Endothelial cell of umbilical vein (primary cell): ENCODE results near the gene CORO2B. TPM values are rescaled to one million over a fixed set of nuclear protein-coding genes. Genes with fewer than 3 reads are reported as not detected.

ENCODE experiments used
- BruUV-seq: library from RNA; stranded (reverse); fragments of 400-500 nt; replicated peaks from 2 replicates; lab custom pipeline; 2021; lab: Mats Ljungman, UMichigan
- CTCF ChIA-PET: fragments of 300-600, 350-600 bp; sonication (Branson Sonifier 250); formaldehyde crosslinking; loops from one replicate; lab custom pipeline; 2021; ENCODE audit warnings: antibody characterized with exemption, inconsistent platforms; lab: Charles Lee
- POLR2A ChIA-PET: fragments of 300-600, 350-600 bp; sonication (Branson Sonifier 250); formaldehyde crosslinking; loops from one replicate; lab custom pipeline; 2021; ENCODE audit warnings: antibody characterized with exemption, inconsistent platforms; lab: Charles Lee
- DNase-seq: peaks from one replicate; pipeline ENCODE4 v3.0.0-alpha.2; 2011; ENCODE audit warnings: low read depth, low spot score
- FAIRE-seq: peaks from 2 replicates; lab custom pipeline; 2011; peaks lifted over from hg19 to GRCh38; lab: Jason Lieb, UNC
- H2AFZ ChIP-seq: 2 replicates; pipeline ENCODE4 v1.6.0; 2012; ENCODE audit warnings: low read depth, low read length, control low read depth, inconsistent platforms
- H3K27ac ChIP-seq: 2 replicates; pipeline ENCODE4 v1.5.1; 2011; ENCODE audit warnings: low read depth, mild to moderate bottlenecking, control low read depth, low read length, moderate library complexity; ENCODE audit not compliant: insufficient read depth
- H3K27me3 ChIP-seq, 2 experiments: 2 replicates each; pipeline versions ENCODE4 v1.6.0 to v1.6.1; 2011; ENCODE audit warnings: low read length in 2 of 2, mixed read lengths in 1 of 2; ENCODE audit not compliant: control insufficient read depth in 2 of 2, insufficient read depth in 2 of 2
- H3K36me3 ChIP-seq, 2 experiments: 2 replicates in 1 of 2; 3 replicates in 1 of 2; pipeline ENCODE4 v1.5.1; 2011; ENCODE audit warnings: low read length in 2 of 2, mild to moderate bottlenecking in 1 of 2, moderate library complexity in 1 of 2; ENCODE audit not compliant: control insufficient read depth in 2 of 2, insufficient read depth in 2 of 2; ENCODE audit errors: extremely low read depth in 1 of 2
- H3K4me1 ChIP-seq: 3 replicates; pipeline ENCODE4 v1.5.1; 2011; ENCODE audit warnings: mild to moderate bottlenecking, low read length; ENCODE audit not compliant: control insufficient read depth, insufficient read depth; ENCODE audit errors: extremely low read depth
- H3K4me2 ChIP-seq: 2 replicates; pipeline ENCODE4 v1.6.1; 2011; ENCODE audit warnings: low read length, control low read depth, mixed read lengths; ENCODE audit not compliant: insufficient read depth
- H3K4me3 ChIP-seq, 3 experiments: fragments of 200-600 bp in 1 of 3; sonication (generic), shearing (Covaris generic) in 1 of 3; replicated peaks in 1 of 3; 2 replicates each; pipeline ENCODE4 v1.5.1; 2011 to 2016; ENCODE audit warnings: control low read depth in 3 of 3, low read length in 3 of 3, mild to moderate bottlenecking in 2 of 3, inconsistent platforms in 1 of 3, low read depth in 1 of 3, moderate library complexity in 1 of 3; ENCODE audit not compliant: insufficient read depth in 1 of 3
- H3K79me2 ChIP-seq: 2 replicates; pipeline ENCODE4 v1.6.0; 2012; ENCODE audit warnings: low read length, inconsistent platforms; ENCODE audit not compliant: control insufficient read depth, insufficient read depth
- H3K9ac ChIP-seq: replicated peaks from 2 replicates; pipeline ENCODE3; 2011; ENCODE audit warnings: low read length, control low read depth; ENCODE audit not compliant: insufficient read depth; ENCODE audit errors: extremely low read depth
- H3K9me1 ChIP-seq: replicated peaks from 3 replicates; pipeline ENCODE4 v1.6.0; 2011; ENCODE audit warnings: mild to moderate bottlenecking, low read length; ENCODE audit not compliant: control insufficient read depth, insufficient read depth; ENCODE audit errors: extremely low read depth
- H3K9me3 ChIP-seq: replicated peaks from 2 replicates; pipeline ENCODE4 v1.5.1; 2012; ENCODE audit warnings: low read length, inconsistent platforms; ENCODE audit not compliant: control insufficient read depth, insufficient read depth
- H4K20me1 ChIP-seq: replicated peaks from 2 replicates; pipeline ENCODE3; 2011; ENCODE audit warnings: mild to moderate bottlenecking, low read length; ENCODE audit not compliant: control insufficient read depth, insufficient read depth; ENCODE audit errors: extremely low read depth
- CTCF ChIP-seq, 2 donors: IDR thresholded peaks; 1 replicate in 1 of 2; 2 replicates in 1 of 2; pipeline ENCODE4 v1.5.1; 2011; ENCODE audit warnings: low read length in 2 of 2, mild to moderate bottlenecking in 2 of 2, moderate library complexity in 2 of 2, control low read depth in 1 of 2, inconsistent platforms in 1 of 2, low read depth in 1 of 2; ENCODE audit not compliant: insufficient read depth in 1 of 2; ENCODE audit errors: extremely low read depth in 1 of 2
- EZH2 ChIP-seq: IDR thresholded peaks from 2 replicates; pipeline ENCODE4 v1.6.1; 2012; ENCODE audit warnings: borderline replicate concordance, low read depth, mild to moderate bottlenecking, moderate library complexity, low read length, inconsistent platforms; ENCODE audit not compliant: severe bottlenecking
- MYC ChIP-seq: IDR thresholded peaks from one replicate; pipeline ENCODE4 v1.6.1; 2011; ENCODE audit warnings: mild to moderate bottlenecking, low read depth, low read length
- POLR2A ChIP-seq: IDR thresholded peaks from 2 replicates; pipeline ENCODE4 v1.6.1; 2012; ENCODE audit warnings: low read depth, mild to moderate bottlenecking, control low read depth, low read length
- dilution Hi-C: fragments of 300-500 bp; cut with MboI; formaldehyde crosslinking; loops from one replicate; pipeline ENCODE4 v1.15.0; 2019; ENCODE audit warnings: low sequenced_read_pairs; ENCODE audit not compliant: extremely low pct_ligation_motif_present
- intact Hi-C: fragments of 100-400 bp; cut with micrococcal nuclease; formaldehyde crosslinking; loops from one replicate; pipeline ENCODE4 v1.10.0; 2022
- polyA plus RNA-seq, 4 experiments: library from polyadenylated mRNA; depleted of rRNA in 3 of 4; stranded (reverse) in 3 of 4; unstranded in 1 of 4; fragments of >200 nt; gene quantifications; 2 replicates each; pipeline versions ENCODE4 v1.2.1 to v1.2.3, GENCODE V29; 2011 to 2012; ENCODE audit warnings: missing spikeins in 1 of 4
- total RNA-seq: library from RNA; stranded (reverse); gene quantifications from 2 replicates; pipeline ENCODE4 v1.2.3, GENCODE V29; 2021

The CORO2B gene
- total and polyA plus RNA-seq, 2 donors (not counting 3 experiments of a cell fraction or from before 2014, with no cell fraction given) = 2.4 to 3.7 TPM

GRCh38 chr15:68691705-68692104 is 112.9 kb downstream of the CORO2B start:
- BruUV-seq = no TSS peak
- CTCF ChIA-PET = interaction anchor here (1.0 to 2.3 kb wide), 6 partner anchors 18 to 233 kb away, joined by 3 to 11 read pairs (median 4); no protein-coding TSS in a partner anchor

More at GRCh38 chr15:68691705-68692104, 112.9 kb downstream of the CORO2B start:
- no peak overlapping the region for H2AFZ ChIP-seq
- TF ChIP-seq MYC (no peak), CTCF (IDR thresholded peaks at IDR 0.05; ENCODE audit: extremely low read depth in 1 of 2, insufficient read depth in 1 of 2, low read depth in 1 of 2, low read length in 2 of 2) (no peak), POLR2A (no peak), EZH2 (no peak)
- DNase-seq (no peak), FAIRE-seq (no peak)
- intact Hi-C loops = no loop called here
- no peak overlapping the region for H3K27ac ChIP-seq
- no peaks in the 10 kb centered on the region for H3K79me2 ChIP-seq
- H3K4me1 ChIP-seq = no peaks in the 10 kb centered on the region
- H4K20me1 ChIP-seq = no peaks in the 10 kb centered on the region
- H3K27me3 ChIP-seq = peaks cover 9% of the 10 kb centered on the region in 2 experiments
- no peak overlapping the region for H3K4me2 ChIP-seq
- H3K4me3 ChIP-seq = no peak overlapping the region
- H3K9ac ChIP-seq = no peak overlapping the region
- dilution Hi-C loops = no loop called here
- POLR2A ChIA-PET = no interaction called here
- H3K9me3 ChIP-seq = no peaks in the 10 kb centered on the region
- H3K9me1 ChIP-seq = no peaks in the 10 kb centered on the region
- no peaks in the 10 kb centered on the region for H3K36me3 ChIP-seq
